ENCODE results near the gene GRK5. TPM values are rescaled to one million over a fixed set of nuclear protein-coding genes. Genes with fewer than 3 reads are reported as not detected.

Gene GRK5
- total RNA-seq, 4 donors from 2014 or later: 5.4 to 13.0 (median 10.6) TPM

DNA sequence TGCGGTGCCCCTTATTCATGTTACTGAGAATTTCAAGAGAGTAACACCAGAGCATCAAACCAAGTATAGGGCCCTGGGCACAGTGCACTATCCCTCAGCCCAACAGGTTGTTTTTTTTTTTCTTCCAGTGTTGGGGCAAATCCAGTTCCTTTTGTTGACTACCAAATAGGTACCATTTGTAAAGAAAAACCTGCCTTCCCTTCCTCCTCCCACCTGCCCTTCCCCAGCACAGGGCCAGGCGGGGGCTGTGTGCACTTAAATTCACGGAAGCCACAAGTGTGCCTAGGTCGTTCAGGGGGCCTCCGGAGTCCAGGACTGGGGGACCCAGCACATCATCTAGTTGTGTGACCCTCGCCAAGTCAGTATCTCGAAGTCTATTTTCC lies 41.3 kb upstream of the GRK5 start:
- no peak for TF ChIP-seq POLR2A (IDR thresholded peaks at IDR 0.05)
- TF ChIP-seq, protein P1, sequence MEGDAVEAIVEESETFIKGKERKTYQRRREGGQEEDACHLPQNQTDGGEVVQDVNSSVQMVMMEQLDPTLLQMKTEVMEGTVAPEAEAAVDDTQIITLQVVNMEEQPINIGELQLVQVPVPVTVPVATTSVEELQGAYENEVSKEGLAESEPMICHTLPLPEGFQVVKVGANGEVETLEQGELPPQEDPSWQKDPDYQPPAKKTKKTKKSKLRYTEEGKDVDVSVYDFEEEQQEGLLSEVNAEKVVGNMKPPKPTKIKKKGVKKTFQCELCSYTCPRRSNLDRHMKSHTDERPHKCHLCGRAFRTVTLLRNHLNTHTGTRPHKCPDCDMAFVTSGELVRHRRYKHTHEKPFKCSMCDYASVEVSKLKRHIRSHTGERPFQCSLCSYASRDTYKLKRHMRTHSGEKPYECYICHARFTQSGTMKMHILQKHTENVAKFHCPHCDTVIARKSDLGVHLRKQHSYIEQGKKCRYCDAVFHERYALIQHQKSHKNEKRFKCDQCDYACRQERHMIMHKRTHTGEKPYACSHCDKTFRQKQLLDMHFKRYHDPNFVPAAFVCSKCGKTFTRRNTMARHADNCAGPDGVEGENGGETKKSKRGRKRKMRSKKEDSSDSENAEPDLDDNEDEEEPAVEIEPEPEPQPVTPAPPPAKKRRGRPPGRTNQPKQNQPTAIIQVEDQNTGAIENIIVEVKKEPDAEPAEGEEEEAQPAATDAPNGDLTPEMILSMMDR (IDR thresholded peaks at IDR 0.05): no peak
- no peak overlapping the region for H3K4me3 ChIP-seq (ENCODE audit: low read depth, poor library complexity, severe bottlenecking)
- WGBS, 2 donors: 66 to 74% methylated on average over 7 of the region's 7 CpGs
- DNase-seq (ENCODE audit: low spot score in 2 of 2): no peak
- intact Hi-C loops (cut with DNase I; ENCODE audit: low total_unique reads): no loop called here

DNA sequence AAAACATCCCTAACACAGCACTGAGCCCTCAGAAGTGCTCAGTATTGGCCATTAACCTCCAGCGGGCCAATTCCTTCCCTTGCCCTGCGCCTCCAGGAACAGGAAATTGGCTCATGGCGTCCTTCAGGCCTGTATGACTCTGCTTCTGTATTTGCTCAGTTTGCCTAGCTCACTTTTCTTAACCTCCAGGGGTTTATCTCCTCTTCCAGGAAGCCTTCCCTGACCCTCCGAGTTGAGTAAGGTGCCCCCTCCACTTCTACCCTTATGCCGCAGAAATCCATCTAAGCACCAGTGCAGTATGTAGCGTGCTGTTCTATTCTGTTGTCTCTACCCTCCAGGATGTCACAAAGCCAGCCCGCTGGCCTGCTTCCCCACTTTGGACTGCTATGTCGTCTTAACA lies 40.8 kb upstream of the GRK5 start:
- 73 to 75% methylated on average over 8 of the region's 8 CpGs for WGBS, 2 donors
- no peak for DNase-seq (ENCODE audit: low spot score in 2 of 2)
- intact Hi-C loops (cut with DNase I; ENCODE audit: low total_unique reads): no loop called here
- TF ChIP-seq, protein P1 (IDR thresholded peaks at IDR 0.05): no peak
- no peak for TF ChIP-seq POLR2A (IDR thresholded peaks at IDR 0.05)
- H3K4me3 ChIP-seq (ENCODE audit: low read depth, poor library complexity, severe bottlenecking): no peak overlapping the region

DNA sequence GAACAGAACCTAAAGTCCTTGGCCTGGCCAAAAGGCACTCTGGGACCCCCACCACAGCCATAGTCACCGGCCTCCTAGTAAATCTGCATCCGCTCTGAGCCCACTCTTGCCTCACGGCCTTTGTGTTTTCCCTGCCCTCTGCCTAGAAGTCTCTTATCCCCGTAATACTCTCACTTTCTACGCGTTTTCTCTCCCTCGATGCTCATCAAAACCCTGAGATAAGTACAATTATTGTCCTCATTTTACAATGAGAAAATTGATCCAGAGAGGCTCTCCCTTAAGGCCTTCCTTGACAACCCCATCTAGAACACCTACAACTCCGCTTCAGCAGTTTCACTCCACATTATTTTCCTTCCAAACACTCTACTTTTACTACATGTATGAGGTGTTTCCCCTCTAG lies 40.3 kb upstream of the GRK5 start:
- intact Hi-C loops (cut with DNase I; ENCODE audit: low total_unique reads): no loop called here
- WGBS, 2 donors: 84 to 85% methylated on average over 8 of the region's 8 CpGs
- TF ChIP-seq POLR2A (IDR thresholded peaks at IDR 0.05): no peak
- TF ChIP-seq, protein P1 (IDR thresholded peaks at IDR 0.05): no peak
- no peak for DNase-seq (ENCODE audit: low spot score in 2 of 2)
- no peak overlapping the region for H3K4me3 ChIP-seq (ENCODE audit: low read depth, poor library complexity, severe bottlenecking)

DNA sequence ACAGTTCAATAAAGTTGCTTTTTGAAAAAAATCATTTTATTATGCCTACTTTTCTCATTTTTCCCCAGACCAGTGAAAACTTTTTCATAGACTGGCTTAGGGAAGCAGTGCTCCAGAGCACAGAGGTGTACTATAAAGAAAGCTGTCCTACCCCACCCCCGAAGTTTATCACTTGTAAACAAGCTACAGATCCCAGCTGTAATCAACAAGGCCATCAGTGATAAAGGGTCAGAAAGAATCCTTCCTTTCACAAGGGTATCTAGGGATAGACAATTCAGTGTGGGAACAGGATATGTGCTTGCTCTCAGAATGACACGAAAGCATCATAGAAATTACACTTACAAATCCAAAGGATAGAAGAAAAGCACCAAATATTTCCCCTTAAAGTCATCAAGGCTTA lies 33.3 kb upstream of the GRK5 start:
- TF ChIP-seq POLR2A (IDR thresholded peaks at IDR 0.05): no peak
- TF ChIP-seq, protein P1 (IDR thresholded peaks at IDR 0.05): no peak
- WGBS, 2 donors: 67 to 85% methylated on average over 2 of the region's 2 CpGs
- no peak overlapping the region for H3K4me3 ChIP-seq (ENCODE audit: low read depth, poor library complexity, severe bottlenecking)
- intact Hi-C loops (cut with DNase I; ENCODE audit: low total_unique reads): no loop called here
- no peak for DNase-seq (ENCODE audit: low spot score in 2 of 2)

DNA sequence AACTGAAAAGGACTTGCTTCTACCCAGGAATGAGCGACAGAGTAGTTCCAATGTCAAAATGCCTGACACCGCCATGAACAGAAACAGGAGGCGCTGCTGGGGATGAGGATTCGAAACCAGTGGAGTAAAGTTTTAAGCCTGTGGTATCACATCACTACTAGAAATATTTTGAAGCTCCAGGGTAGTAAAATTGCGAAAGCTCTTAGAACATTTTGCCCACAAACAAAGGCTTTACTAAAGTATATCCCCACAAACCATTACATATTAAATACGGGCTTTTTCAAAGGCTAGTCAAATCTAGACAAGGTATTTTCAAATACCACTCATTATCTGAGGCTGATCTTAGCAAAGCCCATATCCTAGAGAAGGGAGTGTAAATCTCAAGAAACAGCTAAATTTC lies 31.2 kb upstream of the GRK5 start:
- H3K4me3 ChIP-seq (ENCODE audit: low read depth, poor library complexity, severe bottlenecking): no peak overlapping the region
- intact Hi-C loops (cut with DNase I; ENCODE audit: low total_unique reads): no loop called here
- WGBS, 2 donors: 88 to 90% methylated on average over 6 of the region's 6 CpGs
- no peak for DNase-seq (ENCODE audit: low spot score in 2 of 2)
- no peak for TF ChIP-seq POLR2A (IDR thresholded peaks at IDR 0.05)
- TF ChIP-seq, protein P1 (IDR thresholded peaks at IDR 0.05): no peak

DNA sequence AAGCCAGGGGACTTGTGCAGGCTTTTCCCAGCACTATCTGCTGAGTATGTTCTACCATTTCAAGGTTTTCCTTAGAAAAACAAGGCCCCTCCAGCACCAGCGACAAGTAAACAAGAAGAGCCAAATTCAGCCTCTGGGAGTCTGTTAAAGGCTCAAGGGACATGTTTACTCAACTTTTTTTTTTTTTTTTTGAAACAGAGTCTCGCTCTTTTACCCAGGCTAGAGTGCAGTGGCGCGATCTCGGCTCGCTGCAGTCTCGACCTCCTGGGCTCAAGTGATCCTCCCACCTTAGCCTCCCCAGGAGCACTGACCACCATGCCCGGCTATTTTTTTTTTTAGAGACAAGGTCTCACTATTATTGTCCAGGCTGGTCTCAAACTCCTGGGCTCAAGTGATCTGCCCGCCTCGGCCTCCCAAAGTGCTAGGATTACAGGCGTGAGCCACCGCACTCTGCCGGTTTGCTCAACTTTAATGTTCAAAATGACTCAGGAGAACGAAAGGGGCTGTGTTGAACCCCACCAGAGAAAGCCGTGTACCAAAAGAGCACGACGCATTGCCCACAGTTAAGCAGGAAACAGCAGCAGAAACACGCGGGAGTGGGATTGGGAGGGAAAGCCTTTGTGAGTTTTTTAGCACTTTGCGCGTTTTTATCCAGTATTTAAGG lies 29.5 kb upstream of the GRK5 start:
- no peak for DNase-seq (ENCODE audit: low spot score in 2 of 2)
- H3K4me3 ChIP-seq (ENCODE audit: low read depth, poor library complexity, severe bottlenecking): peak overlapping the region; percentile 40
- 26 to 28% methylated on average over 21 of the region's 21 CpGs for WGBS, 2 donors
- no peak for TF ChIP-seq POLR2A (IDR thresholded peaks at IDR 0.05)
- TF ChIP-seq, protein P1 (IDR thresholded peaks at IDR 0.05): no peak
- intact Hi-C loops (cut with DNase I; ENCODE audit: low total_unique reads): no loop called here

Data from lower leg skin (tissue), 4 donors.